Liver (tissue), 3 donors: Measurements from ENCODE around the gene RASIP1.
"Not testable (repeated sequence)": the region's sequence is repeated elsewhere in the genome, so short reads cannot be mapped to it uniquely, and the experiment has no call there.

Source experiments
- ATF3 ChIP-seq: IDR thresholded peaks from 2 replicates; pipeline ENCODE4 v1.6.1; 2016; ENCODE audit warnings: antibody characterized with exemption
- CTCF ChIP-seq: fragments of 150-350 bp; IDR thresholded peaks from 2 replicates; pipeline ENCODE4 v1.5.1; 2017; ENCODE audit warnings: improper control_type of control experiment, low read depth, low read length; ENCODE audit not compliant: missing input control
- EGR1 ChIP-seq, 2 donors: IDR thresholded peaks; 2 replicates each; pipeline ENCODE4 v1.6.1; 2016 to 2018; ENCODE audit warnings: antibody characterized with exemption in 2 of 2, low read depth in 2 of 2
- GABPA ChIP-seq, 2 donors: IDR thresholded peaks in 1 of 2; conservative IDR thresholded peaks in 1 of 2; 2 replicates each; pipeline ENCODE4 v1.6.1; 2016; ENCODE audit warnings: antibody characterized with exemption in 2 of 2, mild to moderate bottlenecking in 1 of 2, moderate library complexity in 1 of 2
- donor health status: healthy.
- donor health status: healthy.

DNA sequence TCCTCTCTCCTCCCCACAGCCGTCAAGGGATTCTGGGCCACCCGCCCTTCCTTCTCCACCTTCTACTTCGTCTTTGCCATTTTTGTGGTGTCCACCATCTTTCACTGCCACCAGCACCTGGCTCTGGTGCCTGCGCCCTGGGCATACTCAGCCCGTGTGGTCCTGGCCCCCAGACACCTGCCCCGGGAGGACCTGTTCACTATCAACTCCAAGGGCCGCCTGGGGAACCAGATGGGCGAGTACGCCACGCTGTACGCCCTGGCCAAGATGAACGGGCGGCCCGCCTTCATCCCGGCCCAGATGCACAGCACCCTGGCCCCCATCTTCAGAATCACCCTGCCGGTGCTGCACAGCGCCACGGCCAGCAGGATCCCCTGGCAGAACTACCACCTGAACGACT lies 60.4 kb downstream of the RASIP1 start:
- not testable (repeated sequence) for TF ChIP-seq ATF3; CTCF; EGR1 (IDR thresholded peaks at IDR 0.05; ENCODE audit: low read depth in 2 of 2); GABPA (IDR thresholded peaks at IDR 0.05 in 1 of 2, conservative IDR thresholded peaks at IDR 0.05 in 1 of 2)
